Left renal pelvis (tissue), 4 donors: ENCODE results near the gene CASZ1. TPM values are rescaled to one million over a fixed set of nuclear protein-coding genes. Genes with fewer than 3 reads are reported as not detected.

Experiments used
- DNase-seq, 4 donors: peaks; one replicate each; pipeline ENCODE4 v3.0.0-alpha.2; 2013; ENCODE audit warnings: low read depth in 4 of 4, low spot score in 3 of 4
- polyA plus RNA-seq, 4 donors: library from polyadenylated mRNA; unstranded; fragments of 120-200 nt; gene quantifications; one replicate each; pipeline ENCODE4 v1.2.1, GENCODE V29; 2013; ENCODE audit not compliant: insufficient read length in 4 of 4

Gene CASZ1
- polyA plus RNA-seq, 4 donors: 3.8 to 25.2 (median 18.5) TPM

GRCh38 chr1:10644307-10645128, 151.9 kb downstream of the CASZ1 start:
- no peak for DNase-seq

GRCh38 chr1:10643607-10644306, 152.7 kb downstream of the CASZ1 start:
- no peak for DNase-seq

- DNase-seq: no peak
Measured at GRCh38 chr1:10642403-10643080, 153.9 kb downstream of the CASZ1 start.

- DNase-seq: no peak
Measured at GRCh38 chr1:10641976-10642375, 154.5 kb downstream of the CASZ1 start.

DNA sequence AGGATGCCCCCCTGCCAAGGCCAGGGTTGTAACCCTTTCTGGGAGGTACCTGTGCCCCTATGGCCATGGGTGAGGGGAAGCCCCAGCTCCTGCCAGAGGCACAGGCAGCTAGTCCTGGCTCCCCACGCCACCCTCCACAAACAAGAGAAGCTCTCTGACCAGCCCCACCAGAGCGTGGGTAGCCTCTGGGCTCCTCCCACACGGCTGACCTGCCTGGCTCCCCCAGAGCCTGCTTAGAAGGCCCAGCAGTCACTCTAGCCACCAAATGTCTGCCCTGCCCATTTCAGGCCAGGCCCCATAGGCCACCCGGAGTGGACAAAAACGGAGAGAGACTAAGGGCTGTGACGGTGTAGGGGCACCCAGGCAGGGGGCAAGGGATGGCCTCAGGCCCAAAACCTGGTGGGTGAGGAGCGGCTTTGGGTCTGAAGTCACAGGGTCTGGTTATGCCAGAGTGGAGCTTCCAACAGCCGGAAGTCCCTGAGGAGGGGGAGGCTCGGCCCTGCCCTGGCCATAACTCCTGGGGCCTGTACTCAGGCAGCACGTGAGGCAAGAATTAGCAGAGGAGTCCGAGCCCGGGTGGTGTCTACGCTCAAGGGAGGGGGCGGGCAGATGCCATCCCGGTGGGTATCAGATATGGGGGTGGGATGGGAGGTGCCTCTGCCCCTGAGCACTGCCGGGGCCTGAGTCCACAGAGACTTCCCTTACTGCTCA, 155.4 kb downstream of the CASZ1 start:
- no peak for DNase-seq

DNA sequence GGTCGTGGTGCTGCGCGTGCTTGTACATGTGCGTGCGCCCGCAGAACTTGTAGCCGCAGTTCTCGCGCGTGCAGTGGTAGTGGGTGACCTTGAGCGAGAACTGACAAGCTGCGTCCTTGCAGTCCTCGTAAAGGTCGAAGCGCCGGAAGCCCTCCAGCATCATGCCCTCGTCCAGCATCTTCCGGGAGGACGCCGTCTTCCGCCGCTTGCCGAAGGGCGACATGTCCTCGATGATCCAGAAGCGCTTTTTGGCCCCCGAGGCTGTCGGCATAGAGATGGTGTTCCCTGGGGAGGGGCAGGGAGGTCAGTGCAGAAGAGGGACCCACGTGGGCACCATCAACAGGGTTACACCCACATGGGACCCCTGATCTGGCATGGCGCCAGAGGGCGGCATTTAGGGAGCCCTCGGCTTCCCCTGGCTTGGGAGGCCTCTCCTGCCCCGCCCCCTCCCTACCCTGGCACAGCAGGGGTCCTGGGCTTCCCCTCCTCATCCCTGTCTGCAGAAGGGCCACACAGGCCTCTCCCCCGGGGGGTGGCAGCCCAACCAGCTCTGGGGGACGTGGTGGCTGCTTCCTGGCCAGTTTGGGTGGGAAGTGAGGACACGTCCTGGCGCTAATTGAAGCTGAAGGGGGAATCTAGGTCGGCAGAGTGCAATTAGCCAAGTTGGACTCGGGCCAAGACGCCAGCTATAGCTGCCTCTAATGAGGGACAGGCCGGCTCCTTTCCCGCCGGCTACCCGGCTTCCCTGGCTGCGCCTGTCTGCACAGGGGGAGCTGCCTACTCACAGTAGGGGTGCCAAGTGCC, 156.5 kb downstream of the CASZ1 start:
- no peak for DNase-seq

DNA sequence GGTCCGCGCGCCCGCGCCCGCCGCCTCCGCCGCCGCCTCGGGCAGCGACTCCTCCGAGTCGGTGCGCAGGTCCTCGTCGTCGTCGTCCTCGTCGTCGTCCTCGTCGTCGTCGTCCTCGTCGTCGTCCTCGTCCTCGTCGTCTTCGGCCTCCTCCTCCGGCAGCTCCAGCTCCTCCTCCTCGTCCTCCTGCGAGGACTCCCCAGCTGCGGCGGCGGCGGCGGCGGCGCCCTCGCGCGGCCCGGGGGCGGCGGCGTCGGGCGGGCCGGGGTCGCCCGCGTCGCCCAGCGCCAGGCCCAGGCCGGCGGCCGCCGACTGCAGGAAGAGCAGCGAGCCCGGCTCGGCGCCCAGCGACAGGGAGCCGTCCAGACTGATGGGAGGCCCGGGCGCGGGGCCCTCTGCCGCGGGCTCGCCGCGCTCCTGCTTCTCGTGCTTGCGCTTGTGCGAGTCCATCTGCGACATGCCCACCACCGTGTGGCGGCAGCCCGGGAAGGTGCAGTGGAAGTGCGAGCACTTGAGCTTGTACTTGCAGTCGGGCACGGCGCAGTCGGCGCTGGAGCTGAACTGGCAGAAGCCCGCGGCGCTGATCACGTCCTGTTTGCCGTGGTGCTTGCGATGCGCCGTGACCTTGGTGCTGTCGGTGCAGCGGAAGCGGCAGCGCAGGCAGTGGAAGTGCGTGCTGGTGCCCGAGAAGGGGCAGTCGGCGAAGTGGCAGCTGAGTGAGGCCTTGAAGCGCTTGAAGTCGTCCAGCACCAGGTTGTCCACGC, 157.3 kb downstream of the CASZ1 start:
- DNase-seq: no peak

GRCh38 chr1:10638559-10639005, 157.9 kb downstream of the CASZ1 start:
- DNase-seq: no peak

- no peak for DNase-seq
Measured at GRCh38 chr1:10637834-10638558, 158.4 kb downstream of the CASZ1 start.

DNA sequence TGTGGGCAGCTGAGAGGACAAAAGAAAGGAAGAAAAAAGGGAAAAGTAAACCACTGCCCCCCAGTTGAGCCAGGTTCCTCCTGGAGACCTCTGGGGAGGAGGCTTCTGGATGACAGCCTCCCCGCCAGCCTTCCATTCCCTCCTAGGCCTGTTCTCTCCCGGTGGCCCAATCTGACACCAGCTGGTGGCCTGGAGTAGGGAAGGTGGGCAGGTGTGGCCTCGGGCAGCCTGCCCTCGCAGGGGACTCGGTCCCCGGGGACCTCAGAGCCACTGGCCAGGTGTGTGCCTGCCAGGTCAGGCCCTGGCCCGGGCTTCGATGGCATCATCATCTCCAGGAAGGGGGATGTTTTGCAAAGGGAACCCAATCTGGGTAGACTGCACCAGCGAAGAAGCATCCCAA, 159.0 kb downstream of the CASZ1 start:
- no peak for DNase-seq

DNA sequence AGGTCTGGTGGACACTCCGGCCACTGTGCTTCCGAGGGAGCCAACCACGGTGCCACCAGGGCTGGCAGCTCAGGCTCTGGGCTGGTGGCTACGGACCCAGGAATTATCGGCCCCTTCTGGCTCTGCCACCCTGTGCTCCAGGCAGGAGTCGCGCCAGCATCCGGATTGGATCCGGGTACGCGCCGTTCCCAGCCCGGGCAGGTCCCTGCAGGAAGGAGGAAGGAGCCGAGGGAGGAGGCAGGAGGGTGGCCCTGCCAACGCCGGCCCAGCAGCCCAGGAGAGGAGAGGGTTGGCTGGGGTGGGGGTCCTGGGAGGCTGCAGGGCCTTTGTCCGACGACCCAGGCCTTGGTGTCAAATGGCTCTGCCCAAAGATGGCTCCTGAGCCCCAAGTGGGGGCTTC, 160.5 kb downstream of the CASZ1 start:
- DNase-seq: no peak

DNA sequence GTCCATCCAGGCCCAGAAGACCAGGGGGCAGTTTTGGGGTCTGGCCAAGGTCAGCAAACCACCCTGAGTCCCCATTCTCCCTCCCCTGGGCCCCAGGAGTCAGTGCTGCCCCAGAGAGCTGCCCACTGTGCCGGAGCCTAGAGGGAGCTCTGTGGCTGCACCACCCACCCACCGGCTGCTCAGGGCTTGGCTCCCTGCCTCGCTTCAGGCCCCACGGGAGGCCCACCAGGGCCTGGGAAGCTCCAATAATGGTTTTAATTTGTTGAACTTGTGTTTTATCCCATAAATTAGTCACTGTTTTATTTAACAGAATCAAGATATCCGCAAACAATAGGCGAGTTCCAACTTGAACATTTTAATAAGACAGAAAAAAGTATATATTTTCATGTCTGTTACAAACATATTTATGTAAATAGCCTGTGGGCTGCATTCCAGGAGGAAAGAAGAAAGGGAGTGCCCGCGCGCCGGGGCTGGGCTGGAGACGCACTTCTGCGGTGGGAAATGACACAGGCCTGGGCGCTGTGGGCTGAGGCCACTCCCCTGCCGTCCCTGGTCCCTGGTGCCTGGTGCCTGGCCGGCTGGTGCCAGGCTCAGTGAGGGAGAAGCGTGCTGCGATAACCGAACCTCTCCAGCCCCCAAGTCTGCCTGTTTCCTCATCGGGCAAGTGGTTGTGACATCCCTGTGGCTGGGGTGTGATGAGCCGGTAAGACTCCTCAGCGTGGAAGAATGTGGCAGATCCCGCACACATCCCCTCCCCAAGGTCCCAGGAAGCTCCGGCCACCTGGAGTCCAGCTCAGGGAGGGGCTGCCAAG, 161.2 kb downstream of the CASZ1 start:
- no peak for DNase-seq

DNA sequence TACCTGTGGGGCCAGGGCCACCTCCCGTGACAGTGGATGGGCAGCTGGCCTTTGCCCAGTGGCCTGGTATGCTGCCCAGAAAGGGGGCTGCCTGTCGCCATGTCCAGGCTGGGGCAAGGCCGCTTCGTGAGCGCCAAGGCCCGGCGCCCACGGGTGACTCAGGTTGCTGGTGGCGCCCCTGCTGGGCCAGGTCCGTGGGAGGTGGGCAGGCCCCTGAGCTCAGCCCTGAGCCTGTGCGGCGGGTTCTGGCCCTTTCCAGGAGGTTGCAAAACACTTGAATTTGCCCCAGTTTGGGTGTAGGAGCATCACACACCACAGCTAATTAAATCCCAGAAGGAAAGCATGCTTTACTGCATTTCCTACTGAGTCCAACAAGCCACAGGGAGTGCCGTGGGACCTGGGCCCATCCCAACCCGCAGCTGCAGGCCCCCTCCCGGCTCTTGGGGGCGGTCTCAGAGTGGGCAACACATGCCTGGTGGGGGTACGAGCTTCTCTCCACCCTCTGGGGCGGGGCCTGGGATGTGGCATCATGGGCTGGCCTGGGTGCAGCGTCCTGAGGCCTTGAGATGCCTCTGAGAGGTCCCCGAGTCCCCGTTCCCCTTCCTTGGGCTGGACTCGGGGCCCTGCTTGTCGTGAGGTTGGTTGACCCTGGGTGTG, 161.9 kb downstream of the CASZ1 start:
- no peak for DNase-seq

- no peak for DNase-seq
Measured at GRCh38 chr1:10634075-10634427, 162.4 kb downstream of the CASZ1 start.

DNA sequence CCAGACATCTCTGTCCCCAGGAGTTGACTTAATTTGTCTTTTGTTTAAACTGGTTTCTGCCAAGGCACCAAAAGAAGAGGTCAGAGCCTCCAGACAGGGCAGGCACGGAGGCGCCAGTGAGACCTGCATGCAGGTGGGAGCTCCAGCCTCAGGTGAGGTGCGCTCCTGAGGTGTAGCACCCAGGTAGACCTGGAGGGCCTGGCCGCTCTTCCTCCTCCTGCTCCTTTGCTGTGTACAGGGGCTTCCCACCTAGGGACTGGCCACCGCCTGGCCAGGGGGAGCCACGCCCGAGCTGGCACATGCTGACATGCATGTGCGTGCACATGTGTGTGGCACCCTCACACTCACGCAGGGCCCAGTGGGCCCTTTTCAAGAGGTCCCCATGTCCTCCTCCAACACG, 163.0 kb downstream of the CASZ1 start:
- DNase-seq: no peak

GRCh38 chr1:10632691-10633090, 163.8 kb downstream of the CASZ1 start:
- no peak for DNase-seq

- no peak for DNase-seq
Measured at GRCh38 chr1:10631811-10632593, 164.4 kb downstream of the CASZ1 start.
